OCI-LY1 (cell line): ENCODE data around the gene HLA-DPA1.

Experiments
- EZH2 ChIP-seq: fragments of 200-600 bp; sonication (generic), shearing (Covaris generic); IDR thresholded peaks from 2 replicates; pipeline ENCODE4 v1.8.0; 2017; ENCODE audit warnings: borderline replicate concordance, mixed run types, mild to moderate bottlenecking, antibody characterized with exemption, low read length, moderate library complexity, mixed read lengths
- TF ChIP-seq, protein P1 (sequence below): fragments of 200-600 bp; sonication (generic), shearing (Covaris generic); IDR thresholded peaks from 2 replicates; pipeline ENCODE4 v1.5.1; 2017; ENCODE audit warnings: mild to moderate bottlenecking, antibody characterized with exemption, low read length, moderate library complexity, mixed read lengths

DNA sequence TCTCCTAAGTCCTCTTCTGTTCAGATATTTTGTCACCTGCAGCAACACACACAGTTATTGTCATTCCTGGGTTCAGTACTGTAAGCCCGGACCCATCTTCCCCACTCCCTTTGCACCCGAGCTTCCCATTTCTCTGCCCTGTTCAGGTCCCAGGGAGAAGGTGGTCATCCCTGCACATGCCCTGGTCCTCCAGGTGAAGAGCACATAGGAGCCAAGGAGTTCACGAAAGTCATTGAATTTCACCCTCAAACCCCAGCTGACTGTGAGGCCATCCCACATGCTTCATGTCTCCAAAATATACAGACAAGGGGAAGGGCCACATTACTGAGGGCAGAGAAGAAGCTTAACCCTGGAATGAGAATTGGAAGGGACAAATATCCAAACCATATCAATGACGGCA, 8.1 kb downstream of the HLA-DPA1 start:
- TF ChIP-seq, protein P1, sequence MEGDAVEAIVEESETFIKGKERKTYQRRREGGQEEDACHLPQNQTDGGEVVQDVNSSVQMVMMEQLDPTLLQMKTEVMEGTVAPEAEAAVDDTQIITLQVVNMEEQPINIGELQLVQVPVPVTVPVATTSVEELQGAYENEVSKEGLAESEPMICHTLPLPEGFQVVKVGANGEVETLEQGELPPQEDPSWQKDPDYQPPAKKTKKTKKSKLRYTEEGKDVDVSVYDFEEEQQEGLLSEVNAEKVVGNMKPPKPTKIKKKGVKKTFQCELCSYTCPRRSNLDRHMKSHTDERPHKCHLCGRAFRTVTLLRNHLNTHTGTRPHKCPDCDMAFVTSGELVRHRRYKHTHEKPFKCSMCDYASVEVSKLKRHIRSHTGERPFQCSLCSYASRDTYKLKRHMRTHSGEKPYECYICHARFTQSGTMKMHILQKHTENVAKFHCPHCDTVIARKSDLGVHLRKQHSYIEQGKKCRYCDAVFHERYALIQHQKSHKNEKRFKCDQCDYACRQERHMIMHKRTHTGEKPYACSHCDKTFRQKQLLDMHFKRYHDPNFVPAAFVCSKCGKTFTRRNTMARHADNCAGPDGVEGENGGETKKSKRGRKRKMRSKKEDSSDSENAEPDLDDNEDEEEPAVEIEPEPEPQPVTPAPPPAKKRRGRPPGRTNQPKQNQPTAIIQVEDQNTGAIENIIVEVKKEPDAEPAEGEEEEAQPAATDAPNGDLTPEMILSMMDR: no peak
- no peak for TF ChIP-seq EZH2
